ENCODE results near the gene IL17RA.

IL17RA gene

DNA sequence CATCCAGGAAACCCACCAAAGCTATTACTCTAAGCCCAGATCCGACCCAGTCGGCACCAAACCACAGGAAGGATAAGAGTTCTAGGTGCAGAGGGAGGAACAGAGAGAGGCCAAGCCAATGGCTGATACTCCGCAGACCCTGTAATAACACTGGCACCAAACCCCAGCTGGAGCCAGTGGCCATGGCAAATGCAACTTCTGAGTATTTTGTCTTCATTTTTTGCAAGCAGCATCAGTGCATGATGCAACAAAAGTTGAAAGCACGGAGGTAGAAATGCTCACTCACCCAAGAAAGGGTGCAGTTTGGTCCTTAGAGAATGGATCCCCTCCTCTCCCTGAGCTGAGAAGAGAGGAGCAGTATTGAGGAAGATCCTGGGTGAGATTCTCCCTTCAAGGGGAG is 33.5 kb downstream of the IL17RA start:
- H3K4me3 ChIP-seq (ENCODE audit: low read depth, low read length), result no peak overlapping the region
- DNase-seq (ENCODE audit: low read depth, low spot score), result no peak
- in situ Hi-C loops (cut with HindIII; ENCODE audit: low sequenced_read_pairs), result no loop called here
- TF ChIP-seq CTCF (IDR thresholded peaks at IDR 0.05; ENCODE audit: low read depth, low read length), result no peak

DNA sequence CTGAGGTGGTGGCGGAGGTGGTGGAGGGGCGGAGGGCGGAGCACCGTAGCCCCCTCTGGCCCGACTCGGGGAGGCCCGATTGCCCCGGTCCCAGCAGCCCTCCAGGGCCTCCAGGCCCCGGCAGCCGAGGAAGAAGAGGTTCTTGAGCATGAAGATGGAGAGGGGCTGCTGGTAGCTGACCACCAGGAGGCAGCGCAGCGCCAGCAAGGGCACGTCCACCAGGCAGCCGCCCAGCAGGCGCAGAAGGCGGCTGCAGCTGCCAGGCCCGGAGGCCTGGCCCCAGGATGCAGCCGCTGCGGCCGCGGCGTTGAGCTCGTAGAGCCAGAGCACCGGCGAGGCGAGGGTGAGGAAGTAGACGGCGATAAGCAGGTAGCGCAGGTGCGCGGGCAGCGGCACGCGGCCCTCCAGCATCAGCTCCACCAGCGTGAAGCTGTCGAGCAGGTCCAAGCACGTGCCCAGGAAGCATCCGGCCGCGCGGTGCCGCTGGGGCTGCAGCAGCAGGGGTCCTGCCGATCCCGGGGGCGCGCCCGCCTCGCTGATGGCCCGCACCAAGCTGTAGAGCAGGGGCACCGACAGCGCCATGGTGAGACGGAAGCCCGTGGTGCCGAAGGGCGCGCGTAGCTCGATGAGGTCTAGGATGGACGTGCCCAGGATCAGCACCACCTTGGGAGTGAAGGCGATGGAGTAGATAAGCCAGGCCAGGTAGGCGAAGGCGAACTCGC is 34.8 kb downstream of the IL17RA start:
- TF ChIP-seq CTCF (IDR thresholded peaks at IDR 0.05; ENCODE audit: low read depth, low read length), result peak; percentile 24
- no peak overlapping the region for H3K4me3 ChIP-seq (ENCODE audit: low read depth, low read length)
- no peak for DNase-seq (ENCODE audit: low read depth, low spot score)
- in situ Hi-C loops (cut with HindIII; ENCODE audit: low sequenced_read_pairs), result no loop called here

GRCh38 chr22:17120281-17120680 is 35.5 kb downstream of the IL17RA start:
- H3K4me3 ChIP-seq (ENCODE audit: low read depth, low read length), result no peak overlapping the region
- peak; percentile 29 for DNase-seq (ENCODE audit: low read depth, low spot score)
- in situ Hi-C loops (cut with HindIII; ENCODE audit: low sequenced_read_pairs), result no loop called here
- TF ChIP-seq CTCF (IDR thresholded peaks at IDR 0.05; ENCODE audit: low read depth, low read length), result no peak

DNA sequence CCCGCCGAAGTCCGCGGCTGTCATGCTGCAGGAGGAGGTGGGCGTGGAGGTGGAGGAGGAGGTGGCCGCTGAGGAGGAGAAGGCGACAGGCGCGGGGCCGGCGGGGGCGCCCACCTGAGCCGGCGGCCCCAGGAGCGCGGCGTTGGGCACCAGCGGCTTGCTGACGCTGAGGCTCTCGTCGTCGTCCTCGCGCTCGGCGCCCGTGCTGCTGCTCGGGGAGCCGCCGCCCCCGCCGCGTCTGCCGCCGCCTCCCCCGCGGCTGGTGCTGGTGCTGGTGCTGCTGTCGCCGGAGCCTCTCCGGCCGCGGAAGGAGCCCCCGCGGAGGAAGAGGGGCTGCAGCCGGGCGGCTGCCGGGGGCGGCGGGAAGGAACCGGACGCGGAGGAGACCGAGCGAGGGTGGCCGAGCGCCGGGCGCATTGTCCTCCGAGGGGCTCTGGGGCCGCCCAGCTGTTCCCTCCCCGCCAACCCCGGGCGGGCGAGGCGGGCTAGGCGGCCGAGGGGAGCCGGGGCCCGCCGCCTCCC is 36.0 kb downstream of the IL17RA start:
- no peak for TF ChIP-seq CTCF (IDR thresholded peaks at IDR 0.05; ENCODE audit: low read depth, low read length)
- DNase-seq (ENCODE audit: low read depth, low spot score), result no peak
- in situ Hi-C loops (cut with HindIII; ENCODE audit: low sequenced_read_pairs), result no loop called here
- H3K4me3 ChIP-seq (ENCODE audit: low read depth, low read length), result peak overlapping the region; percentile 29

GRCh38 chr22:17121233-17122195 is 36.7 kb downstream of the IL17RA start, which contains the start of gene TMEM121B:
TSS of gene TMEM121B (minus strand) at chr22:17121360. CDS start at chr22:17121127, 233 bp downstream.
- in situ Hi-C loops (cut with HindIII; ENCODE audit: low sequenced_read_pairs), result no loop called here
- peak; percentile 39 for DNase-seq (ENCODE audit: low read depth, low spot score)
- no peak for TF ChIP-seq CTCF (IDR thresholded peaks at IDR 0.05; ENCODE audit: low read depth, low read length)
- peak within 1 kb of the TSS; percentile 29 for H3K4me3 ChIP-seq (ENCODE audit: low read depth, low read length)

DNA sequence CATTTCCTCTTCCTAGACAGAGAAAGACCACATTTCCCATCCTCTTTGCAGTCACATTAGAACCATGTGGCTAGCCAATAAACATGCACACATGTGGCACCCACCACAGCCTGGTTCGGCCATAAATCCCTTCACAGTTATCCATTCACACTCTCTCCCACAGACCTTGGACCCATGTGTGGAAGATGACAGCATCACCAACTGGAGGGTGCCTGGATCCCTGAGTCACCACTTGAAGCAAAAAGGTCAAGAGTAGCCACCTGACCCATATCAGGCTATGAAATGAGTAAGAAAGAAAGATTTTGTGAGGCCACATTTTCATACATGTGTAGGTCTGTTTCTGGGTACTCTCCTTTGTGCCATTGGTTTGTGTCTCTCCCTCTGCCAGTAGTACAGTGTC is 45.4 kb downstream of the IL17RA start:
- in situ Hi-C loops (cut with HindIII; ENCODE audit: low sequenced_read_pairs), result no loop called here
- TF ChIP-seq CTCF (IDR thresholded peaks at IDR 0.05; ENCODE audit: low read depth, low read length), result no peak
- H3K4me3 ChIP-seq (ENCODE audit: low read depth, low read length), result no peak overlapping the region
- no peak for DNase-seq (ENCODE audit: low read depth, low spot score)

Measured in astrocyte of the spinal cord (primary cell).